Stimulated activated naive CD8-positive, alpha-beta T cell treated with anti-CD3 and anti-CD28 coated beads, Interleukin-15, amount 100 ng/mL, for 72 hours (primary cell): ENCODE measurements around the gene DNAL1.

Experiments
- ATAC-seq: fragments of 150-1000 bp; cut with Tn5 transposase; 2 replicates; pipeline ENCODE4 v1.10.0; 2021; ENCODE audit warnings: mild to moderate bottlenecking, moderate library complexity
- DNase-seq, 2 donors: peaks; one replicate each; pipeline ENCODE4 v3.0.0; 2021 to 2022
- H3K27ac Mint-ChIP-seq, 2 donors: one replicate each; pipeline ENCODE4 v1.8.0; 2022; ENCODE audit warnings: mild to moderate bottlenecking in 2 of 2, mixed read lengths in 2 of 2, moderate library complexity in 2 of 2
- H3K27me3 Mint-ChIP-seq: one replicate; pipeline ENCODE4 v1.8.0; 2022; ENCODE audit warnings: mixed read lengths
- H3K4me1 Mint-ChIP-seq: one replicate; pipeline ENCODE4 v1.8.0; 2022; ENCODE audit warnings: mild to moderate bottlenecking, mixed read lengths
- H3K4me3 Mint-ChIP-seq, 2 donors: one replicate each; pipeline ENCODE4 v1.8.0; 2022; ENCODE audit warnings: mild to moderate bottlenecking in 2 of 2, mixed read lengths in 2 of 2, moderate library complexity in 1 of 2
- H3K9me3 Mint-ChIP-seq, 2 donors: one replicate each; pipeline ENCODE4 v1.8.0; 2022; ENCODE audit warnings: mixed read lengths in 2 of 2

Gene DNAL1

GRCh38 chr14:73644531-73645247 lies at the start of gene DNAL1:
Gene DNAL1, plus strand, starts transcription at chr14:73644986. Its CDS starts 54 bp downstream, at chr14:73645040.
- H3K4me3 Mint-ChIP-seq = peak within 1 kb of the TSS; percentile 88 to 91
- no peaks in the 10 kb centered on the region for H3K27me3 Mint-ChIP-seq
- no peaks in the 10 kb centered on the region for H3K9me3 Mint-ChIP-seq
- peak within 1 kb of the TSS; percentile 92 to 96 for H3K27ac Mint-ChIP-seq
- DNase-seq (peak; percentile 89 to 93), ATAC-seq (peak; percentile 100)
- H3K4me1 Mint-ChIP-seq = peaks cover 18% of the 10 kb centered on the region

GRCh38 chr14:73599499-73599898 lies 45.3 kb upstream of the DNAL1 start:
- ATAC-seq (no peak), DNase-seq (no peak)
- no peaks in the 10 kb centered on the region for H3K4me1 Mint-ChIP-seq
- H3K27ac Mint-ChIP-seq = no peak overlapping the region
- H3K27me3 Mint-ChIP-seq = no peaks in the 10 kb centered on the region
- H3K9me3 Mint-ChIP-seq = no peaks in the 10 kb centered on the region
- no peak overlapping the region for H3K4me3 Mint-ChIP-seq

- no peak for ATAC-seq
- H3K9me3 Mint-ChIP-seq = no peaks in the 10 kb centered on the region
- H3K27me3 Mint-ChIP-seq = no peaks in the 10 kb centered on the region
- H3K4me3 Mint-ChIP-seq = no peak overlapping the region
- no peak for DNase-seq
- H3K4me1 Mint-ChIP-seq = no peaks in the 10 kb centered on the region
- no peak overlapping the region for H3K27ac Mint-ChIP-seq
Observed at GRCh38 chr14:73602994-73603393, 41.8 kb upstream of the DNAL1 start.

- DNase-seq = no peak
Observed at GRCh38 chr14:73606271-73606670, 38.5 kb upstream of the DNAL1 start.

GRCh38 chr14:73607241-73607640 lies 37.5 kb upstream of the DNAL1 start:
- ATAC-seq = no peak

More at GRCh38 chr14:73606271-73606670, 38.5 kb upstream of the DNAL1 start:
- ATAC-seq = no peak
- H3K4me1 Mint-ChIP-seq = no peaks in the 10 kb centered on the region
- no peak overlapping the region for H3K4me3 Mint-ChIP-seq
- H3K27ac Mint-ChIP-seq = no peak overlapping the region
- no peaks in the 10 kb centered on the region for H3K9me3 Mint-ChIP-seq
- H3K27me3 Mint-ChIP-seq = no peaks in the 10 kb centered on the region

GRCh38 chr14:73610687-73611086 lies 34.1 kb upstream of the DNAL1 start:
- no peak for DNase-seq
- H3K4me1 Mint-ChIP-seq = peaks cover 4% of the 10 kb centered on the region
- H3K27ac Mint-ChIP-seq = no peak overlapping the region
- H3K27me3 Mint-ChIP-seq = peaks cover 5% of the 10 kb centered on the region
- no peak for ATAC-seq
- no peaks in the 10 kb centered on the region for H3K9me3 Mint-ChIP-seq
- H3K4me3 Mint-ChIP-seq = no peak overlapping the region

More at GRCh38 chr14:73607241-73607640, 37.5 kb upstream of the DNAL1 start:
- Mint-ChIP-seq H3K4me3 (no peak overlapping the region), H3K27me3 (no peaks in the 10 kb centered on the region), H3K9me3 (no peaks in the 10 kb centered on the region), H3K27ac (no peak overlapping the region), H3K4me1 (no peaks in the 10 kb centered on the region)
- no peak for DNase-seq

GRCh38 chr14:73612339-73613045 lies 32.3 kb upstream of the DNAL1 start, which contains the start of gene ACOT6:
Gene ACOT6, plus strand, starts transcription at chr14:73612517. Its CDS starts 55 bp downstream, at chr14:73612572.
- DNase-seq (peak; percentile 56 to 69), ATAC-seq (peak; percentile 95)
- Mint-ChIP-seq H3K27me3 (peaks cover 5% of the 10 kb centered on the region), H3K27ac (no peak within 1 kb of the TSS), H3K4me1 (peaks cover 4% of the 10 kb centered on the region), H3K9me3 (no peaks in the 10 kb centered on the region), H3K4me3 (peak within 1 kb of the TSS; percentile 84 to 91)

GRCh38 chr14:73613046-73613383 lies 31.8 kb upstream of the DNAL1 start:
- H3K4me1 Mint-ChIP-seq = peaks cover 4% of the 10 kb centered on the region
- H3K4me3 Mint-ChIP-seq = peak overlapping the region; percentile 84 to 91
- peaks cover 5% of the 10 kb centered on the region for H3K27me3 Mint-ChIP-seq
- H3K27ac Mint-ChIP-seq = no peak overlapping the region
- DNase-seq (no peak), ATAC-seq (peak; percentile 11)
- no peaks in the 10 kb centered on the region for H3K9me3 Mint-ChIP-seq

- ATAC-seq (no peak), DNase-seq (no peak)
- Mint-ChIP-seq H3K4me3 (peak overlapping the region; percentile 84 to 91), H3K9me3 (no peaks in the 10 kb centered on the region), H3K27ac (no peak overlapping the region), H3K4me1 (peaks cover 4% of the 10 kb centered on the region), H3K27me3 (peaks cover 5% of the 10 kb centered on the region)
Observed at GRCh38 chr14:73613419-73613963, 31.3 kb upstream of the DNAL1 start.

- ATAC-seq (no peak), DNase-seq (no peak)
- Mint-ChIP-seq H3K9me3 (no peaks in the 10 kb centered on the region), H3K27ac (peak overlapping the region in 1 of 2 donors; percentile 57), H3K27me3 (peaks cover 5% of the 10 kb centered on the region), H3K4me3 (no peak overlapping the region), H3K4me1 (peaks cover 4% of the 10 kb centered on the region)
Observed at GRCh38 chr14:73616831-73617230, 28.0 kb upstream of the DNAL1 start.

- H3K9me3 Mint-ChIP-seq = no peaks in the 10 kb centered on the region
- no peaks in the 10 kb centered on the region for H3K4me1 Mint-ChIP-seq
- DNase-seq (no peak), ATAC-seq (no peak)
- H3K27me3 Mint-ChIP-seq = no peaks in the 10 kb centered on the region
- H3K27ac Mint-ChIP-seq = no peak overlapping the region
- no peak overlapping the region for H3K4me3 Mint-ChIP-seq
Observed at GRCh38 chr14:73619524-73619923, 25.3 kb upstream of the DNAL1 start.

GRCh38 chr14:73620268-73620667 lies 24.5 kb upstream of the DNAL1 start:
- Mint-ChIP-seq H3K4me1 (no peaks in the 10 kb centered on the region), H3K27ac (no peak overlapping the region), H3K9me3 (no peaks in the 10 kb centered on the region), H3K4me3 (no peak overlapping the region), H3K27me3 (no peaks in the 10 kb centered on the region)
- DNase-seq = no peak
- no peak for ATAC-seq

GRCh38 chr14:73623504-73624054 lies 21.2 kb upstream of the DNAL1 start:
- DNase-seq (no peak), ATAC-seq (no peak)
- H3K27ac Mint-ChIP-seq = no peak overlapping the region
- no peaks in the 10 kb centered on the region for H3K9me3 Mint-ChIP-seq
- no peaks in the 10 kb centered on the region for H3K27me3 Mint-ChIP-seq
- no peak overlapping the region for H3K4me3 Mint-ChIP-seq
- H3K4me1 Mint-ChIP-seq = no peaks in the 10 kb centered on the region

GRCh38 chr14:73625706-73626105 lies 19.1 kb upstream of the DNAL1 start:
- Mint-ChIP-seq H3K27me3 (peaks cover 7% of the 10 kb centered on the region), H3K4me3 (no peak overlapping the region), H3K4me1 (no peaks in the 10 kb centered on the region), H3K9me3 (no peaks in the 10 kb centered on the region), H3K27ac (no peak overlapping the region)
- ATAC-seq (no peak), DNase-seq (no peak)

GRCh38 chr14:73627151-73627558 lies 17.6 kb upstream of the DNAL1 start:
- no peak for ATAC-seq
- H3K9me3 Mint-ChIP-seq = no peaks in the 10 kb centered on the region
- DNase-seq = no peak

More at GRCh38 chr14:73627151-73627558, 17.6 kb upstream of the DNAL1 start:
- Mint-ChIP-seq H3K4me3 (no peak overlapping the region), H3K4me1 (no peaks in the 10 kb centered on the region), H3K27me3 (peaks cover 9% of the 10 kb centered on the region), H3K27ac (no peak overlapping the region)
